Medulla oblongata (tissue), 1 donor: ENCODE results near the gene HMGN3.

Source experiments
- DNase-seq: peaks from one replicate; pipeline ENCODE4 v3.0.0-alpha.2; 2015; ENCODE audit errors: extremely low spot score

Gene HMGN3

GRCh38 chr6:79232696-79233462 is 1.6 kb downstream of the HMGN3 start:
- no peak for DNase-seq

- DNase-seq, result no peak
Measured at GRCh38 chr6:79231666-79232065, 2.8 kb downstream of the HMGN3 start.

- DNase-seq, result no peak
Measured at GRCh38 chr6:79231101-79231500, 3.4 kb downstream of the HMGN3 start.

GRCh38 chr6:79230149-79230548 is 4.3 kb downstream of the HMGN3 start:
- DNase-seq, result no peak

- DNase-seq, result no peak
Measured at GRCh38 chr6:79227445-79227844, 7.0 kb downstream of the HMGN3 start.

- DNase-seq, result no peak
Measured at GRCh38 chr6:79226660-79227059, 7.8 kb downstream of the HMGN3 start.

- DNase-seq, result no peak
Measured at GRCh38 chr6:79225717-79226599, 8.5 kb downstream of the HMGN3 start.

- DNase-seq, result no peak
Measured at GRCh38 chr6:79223611-79224404, 10.7 kb downstream of the HMGN3 start.

GRCh38 chr6:79215213-79215824 is 19.2 kb downstream of the HMGN3 start:
- DNase-seq, result no peak

GRCh38 chr6:79212859-79213258 is 21.6 kb downstream of the HMGN3 start:
- no peak for DNase-seq

GRCh38 chr6:79208816-79209215 is 25.7 kb downstream of the HMGN3 start:
- DNase-seq, result no peak

- no peak for DNase-seq
Measured at GRCh38 chr6:79203753-79204253, 30.7 kb downstream of the HMGN3 start.

- DNase-seq, result no peak
Measured at GRCh38 chr6:79202556-79202955, 31.9 kb downstream of the HMGN3 start.

GRCh38 chr6:79201983-79202382 is 32.5 kb downstream of the HMGN3 start:
- no peak for DNase-seq

- DNase-seq, result no peak
Measured at GRCh38 chr6:79201143-79201542, 33.3 kb downstream of the HMGN3 start.

- no peak for DNase-seq
Measured at GRCh38 chr6:79196912-79197311, 37.6 kb downstream of the HMGN3 start.

GRCh38 chr6:79193971-79194370 is 40.5 kb downstream of the HMGN3 start:
- DNase-seq, result no peak

- no peak for DNase-seq
Measured at GRCh38 chr6:79189760-79190350, 44.6 kb downstream of the HMGN3 start.

GRCh38 chr6:79188885-79189480 is 45.5 kb downstream of the HMGN3 start:
- peak; percentile 55 for DNase-seq

- no peak for DNase-seq
Measured at GRCh38 chr6:79188107-79188506, 46.4 kb downstream of the HMGN3 start.

GRCh38 chr6:79186564-79186963 is 47.9 kb downstream of the HMGN3 start:
- no peak for DNase-seq
